Ishikawa (cell line): ENCODE data around the gene VAMP8.

Experiments used
- CEBPB ChIP-seq: IDR thresholded peaks from 2 replicates; pipeline ENCODE4 v1.6.1; 2012
- CREB1 ChIP-seq: IDR thresholded peaks from 2 replicates; pipeline ENCODE4 v1.6.1; 2012; ENCODE audit warnings: low read depth
- EGR1 ChIP-seq: IDR thresholded peaks from 2 replicates; pipeline ENCODE4 v1.6.1; 2012
- EP300 ChIP-seq: IDR thresholded peaks from 2 replicates; pipeline ENCODE4 v1.6.1; 2012; ENCODE audit warnings: borderline replicate concordance
- FOXM1 ChIP-seq: IDR thresholded peaks from 2 replicates; pipeline ENCODE4 v1.6.1; 2012; ENCODE audit warnings: low read depth, borderline replicate concordance
- RAD21 ChIP-seq: IDR thresholded peaks from 2 replicates; pipeline ENCODE4 v1.6.1; 2012; ENCODE audit warnings: low read depth
- TAF1 ChIP-seq: IDR thresholded peaks from 2 replicates; pipeline ENCODE4 v1.6.1; 2012; ENCODE audit warnings: low read depth, mild to moderate bottlenecking
- TCF12 ChIP-seq: IDR thresholded peaks from 2 replicates; pipeline ENCODE4 v1.6.1; 2012; ENCODE audit warnings: low read depth
- TF ChIP-seq, protein P1 (sequence below): IDR thresholded peaks from 2 replicates; pipeline ENCODE4 v1.6.1; 2012; ENCODE audit warnings: low read depth, mild to moderate bottlenecking

DNA sequence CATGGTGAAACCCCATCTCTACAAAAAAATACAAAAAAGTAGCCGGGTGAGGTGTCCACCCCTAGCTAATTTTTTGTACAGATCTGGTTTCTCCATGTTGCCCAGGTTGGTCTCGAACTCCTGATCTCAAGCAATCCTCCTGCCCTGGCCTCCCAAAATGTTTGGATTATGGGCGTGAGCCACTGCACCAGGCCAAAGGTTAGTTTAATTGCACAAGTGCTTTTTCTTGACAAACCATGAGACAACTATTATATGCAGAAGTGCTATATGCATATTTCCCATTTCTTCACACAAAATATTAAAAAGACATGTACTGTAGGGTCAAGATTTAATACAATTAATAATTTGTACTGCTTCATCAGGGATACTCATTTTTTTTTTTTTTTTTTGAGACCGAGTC, 11.1 kb upstream of the VAMP8 start:
- TF ChIP-seq CREB1 (no peak), EP300 (no peak), CEBPB (no peak), EGR1 (no peak), RAD21 (no peak), TAF1 (no peak), FOXM1 (no peak), TCF12 (no peak)
- TF ChIP-seq, protein P1, sequence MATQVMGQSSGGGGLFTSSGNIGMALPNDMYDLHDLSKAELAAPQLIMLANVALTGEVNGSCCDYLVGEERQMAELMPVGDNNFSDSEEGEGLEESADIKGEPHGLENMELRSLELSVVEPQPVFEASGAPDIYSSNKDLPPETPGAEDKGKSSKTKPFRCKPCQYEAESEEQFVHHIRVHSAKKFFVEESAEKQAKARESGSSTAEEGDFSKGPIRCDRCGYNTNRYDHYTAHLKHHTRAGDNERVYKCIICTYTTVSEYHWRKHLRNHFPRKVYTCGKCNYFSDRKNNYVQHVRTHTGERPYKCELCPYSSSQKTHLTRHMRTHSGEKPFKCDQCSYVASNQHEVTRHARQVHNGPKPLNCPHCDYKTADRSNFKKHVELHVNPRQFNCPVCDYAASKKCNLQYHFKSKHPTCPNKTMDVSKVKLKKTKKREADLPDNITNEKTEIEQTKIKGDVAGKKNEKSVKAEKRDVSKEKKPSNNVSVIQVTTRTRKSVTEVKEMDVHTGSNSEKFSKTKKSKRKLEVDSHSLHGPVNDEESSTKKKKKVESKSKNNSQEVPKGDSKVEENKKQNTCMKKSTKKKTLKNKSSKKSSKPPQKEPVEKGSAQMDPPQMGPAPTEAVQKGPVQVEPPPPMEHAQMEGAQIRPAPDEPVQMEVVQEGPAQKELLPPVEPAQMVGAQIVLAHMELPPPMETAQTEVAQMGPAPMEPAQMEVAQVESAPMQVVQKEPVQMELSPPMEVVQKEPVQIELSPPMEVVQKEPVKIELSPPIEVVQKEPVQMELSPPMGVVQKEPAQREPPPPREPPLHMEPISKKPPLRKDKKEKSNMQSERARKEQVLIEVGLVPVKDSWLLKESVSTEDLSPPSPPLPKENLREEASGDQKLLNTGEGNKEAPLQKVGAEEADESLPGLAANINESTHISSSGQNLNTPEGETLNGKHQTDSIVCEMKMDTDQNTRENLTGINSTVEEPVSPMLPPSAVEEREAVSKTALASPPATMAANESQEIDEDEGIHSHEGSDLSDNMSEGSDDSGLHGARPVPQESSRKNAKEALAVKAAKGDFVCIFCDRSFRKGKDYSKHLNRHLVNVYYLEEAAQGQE: no peak
